Stromal cell of bone marrow (primary cell): ENCODE data around the gene TRAF4.
"Not testable (repeated sequence)": the region's sequence is repeated elsewhere in the genome, so short reads cannot be mapped to it uniquely, and the experiment has no call there.

Experiments used
- DNase-seq: peaks from one replicate; pipeline ENCODE4 v3.0.0-alpha.2; 2012; ENCODE audit warnings: low read depth

Gene TRAF4

DNA sequence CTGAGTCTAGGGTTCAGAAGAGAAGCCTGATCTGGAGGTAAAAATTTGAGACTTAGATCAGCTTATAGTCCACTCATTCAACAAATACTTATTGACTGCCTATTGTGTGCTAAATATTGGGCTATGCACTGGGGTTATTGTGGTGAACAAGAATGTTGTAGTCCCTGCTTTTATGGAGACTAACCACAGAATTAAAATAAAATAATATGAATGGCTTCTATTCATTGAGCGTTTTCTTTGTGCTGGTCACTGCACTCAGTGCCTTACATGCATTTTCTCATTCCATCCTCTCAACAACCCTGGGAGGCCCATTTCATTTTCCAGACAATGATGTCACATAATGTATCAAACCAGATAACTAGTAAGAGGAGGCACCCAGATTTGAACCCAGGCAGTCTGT lies 10.5 kb upstream of the TRAF4 start:
- DNase-seq = no peak

DNA sequence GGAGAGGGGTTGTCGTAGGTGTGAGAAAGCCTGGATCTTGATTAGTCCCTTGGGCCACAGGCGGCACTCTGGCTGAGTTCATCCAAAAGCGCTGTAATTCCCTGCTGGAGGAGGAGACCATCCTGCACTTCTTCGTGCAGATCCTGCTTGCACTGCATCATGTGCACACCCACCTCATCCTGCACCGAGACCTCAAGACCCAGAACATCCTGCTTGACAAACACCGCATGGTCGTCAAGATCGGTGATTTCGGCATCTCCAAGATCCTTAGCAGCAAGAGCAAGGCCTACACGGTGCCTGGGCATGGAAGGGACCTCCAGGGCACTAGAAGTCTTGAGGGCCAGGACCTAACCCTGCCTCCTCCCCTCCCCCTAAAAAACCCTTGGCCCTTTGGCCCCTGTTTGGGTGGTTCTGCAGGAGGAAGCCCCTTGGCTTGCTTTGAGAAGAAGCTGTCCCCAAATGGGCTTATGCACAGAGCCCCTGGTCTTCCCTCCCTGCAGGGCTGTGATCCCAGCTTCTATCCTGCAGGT lies 9.0 kb upstream of the TRAF4 start:
- no peak for DNase-seq

DNA sequence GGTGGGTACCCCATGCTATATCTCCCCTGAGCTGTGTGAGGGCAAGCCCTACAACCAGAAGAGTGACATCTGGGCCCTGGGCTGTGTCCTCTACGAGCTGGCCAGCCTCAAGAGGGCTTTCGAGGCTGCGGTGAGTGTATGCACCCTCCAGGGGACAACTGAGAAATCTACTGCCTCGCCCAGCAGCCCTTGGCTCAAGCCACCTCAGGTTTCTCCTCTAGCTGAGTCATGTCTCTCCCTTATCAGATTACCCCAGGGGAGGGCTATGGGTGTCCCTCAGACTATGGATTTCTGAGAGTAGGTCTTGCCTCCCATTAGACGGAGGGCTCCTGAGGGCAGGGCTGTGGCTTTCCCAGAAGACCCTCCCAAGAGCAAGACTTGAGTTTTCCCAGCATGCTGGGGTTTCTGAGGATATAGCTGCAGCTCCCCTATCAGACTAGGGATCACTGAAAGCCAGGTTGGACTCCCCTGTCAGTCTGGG lies 8.5 kb upstream of the TRAF4 start:
- DNase-seq = no peak

DNA sequence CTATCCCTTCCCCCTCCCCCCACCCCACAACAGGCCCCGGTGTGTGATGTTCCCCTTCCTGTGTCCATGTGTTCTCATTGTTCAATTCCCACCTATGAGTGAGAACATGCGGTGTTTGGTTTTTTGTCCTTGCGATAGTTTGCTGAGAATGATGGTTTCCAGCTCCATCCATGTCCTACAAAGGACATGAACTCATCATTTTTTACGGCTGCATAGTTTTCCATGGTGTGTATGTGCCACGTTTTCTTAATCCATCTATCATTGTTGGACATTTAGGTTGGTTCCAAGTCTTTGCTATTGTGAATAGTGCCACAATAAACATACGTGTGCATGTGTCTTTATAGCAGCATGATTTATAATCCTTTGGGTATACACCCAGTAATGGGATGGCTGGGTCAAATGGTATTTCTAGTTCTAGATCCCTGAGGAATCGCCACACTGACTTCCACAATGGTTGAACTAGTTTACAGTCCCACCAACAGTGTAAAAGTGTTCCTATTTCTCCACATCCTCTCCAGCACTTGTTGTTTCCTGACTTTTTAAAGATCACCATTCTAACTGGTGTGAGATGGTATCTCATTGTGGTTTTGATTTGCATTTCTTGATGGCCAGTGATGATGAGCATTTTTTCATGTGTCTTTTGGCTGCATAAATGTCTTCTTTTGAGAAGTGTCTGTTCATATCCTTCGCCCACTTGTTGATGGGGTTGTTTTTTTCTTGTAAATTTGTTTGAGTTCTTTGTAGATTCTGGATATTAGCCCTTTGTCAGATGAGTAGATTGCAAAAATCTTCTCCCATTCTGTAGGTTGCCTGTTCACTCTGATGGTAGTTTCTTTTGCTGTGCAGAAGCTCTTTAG lies 7.7 kb upstream of the TRAF4 start:
- not testable (repeated sequence) for DNase-seq

DNA sequence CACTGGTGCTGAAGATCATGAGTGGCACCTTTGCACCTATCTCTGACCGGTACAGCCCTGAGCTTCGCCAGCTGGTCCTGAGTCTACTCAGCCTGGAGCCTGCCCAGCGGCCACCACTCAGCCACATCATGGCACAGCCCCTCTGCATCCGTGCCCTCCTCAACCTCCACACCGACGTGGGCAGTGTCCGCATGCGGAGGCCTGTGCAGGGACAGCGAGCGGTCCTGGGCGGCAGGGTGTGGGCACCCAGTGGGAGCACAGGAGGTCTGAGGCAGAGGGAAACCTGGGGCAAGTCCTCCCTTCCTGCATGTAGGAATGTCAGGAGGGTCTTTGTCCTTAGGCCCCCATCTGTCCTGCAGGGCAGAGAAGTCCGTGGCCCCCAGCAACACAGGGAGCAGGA lies 6.5 kb upstream of the TRAF4 start:
- no peak for DNase-seq

DNA sequence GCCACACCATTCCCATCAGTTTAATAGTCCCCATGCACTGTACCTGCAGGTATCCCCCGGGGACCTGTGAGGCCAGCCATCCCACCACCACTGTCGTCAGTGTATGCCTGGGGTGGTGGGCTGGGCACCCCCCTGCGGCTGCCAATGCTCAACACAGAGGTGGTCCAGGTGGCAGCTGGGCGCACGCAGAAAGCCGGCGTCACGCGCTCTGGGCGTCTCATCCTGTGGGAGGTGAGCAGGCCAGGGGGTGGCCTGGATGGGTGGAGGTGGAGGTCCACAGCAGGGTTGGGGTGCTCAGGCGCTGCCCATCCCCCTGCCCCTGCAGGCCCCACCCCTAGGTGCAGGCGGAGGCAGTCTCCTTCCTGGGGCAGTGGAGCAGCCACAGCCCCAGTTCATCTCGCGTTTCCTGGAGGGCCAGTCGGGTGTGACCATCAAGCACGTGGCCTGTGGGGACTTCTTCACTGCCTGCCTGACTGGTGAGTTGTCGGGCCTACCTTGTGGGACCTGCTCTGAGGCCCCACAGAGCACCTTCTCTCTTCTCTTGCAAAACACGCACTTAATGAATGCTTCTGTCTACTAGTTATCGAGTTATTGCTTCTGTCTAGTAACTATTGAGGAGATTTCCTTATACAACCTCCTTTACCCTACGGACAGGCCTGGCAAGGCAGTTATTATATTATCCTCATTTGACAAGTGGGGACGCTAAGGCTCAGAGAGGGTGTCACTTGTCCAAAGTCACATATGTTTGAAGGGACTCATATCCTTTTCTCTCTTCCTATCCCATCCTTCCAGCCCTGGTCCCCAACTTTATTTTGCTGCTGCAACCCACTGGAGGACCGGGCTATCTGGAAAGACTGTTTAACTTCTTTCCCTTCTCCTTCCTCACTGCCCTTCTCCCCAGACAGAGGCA lies 5.8 kb upstream of the TRAF4 start:
- no peak for DNase-seq

DNA sequence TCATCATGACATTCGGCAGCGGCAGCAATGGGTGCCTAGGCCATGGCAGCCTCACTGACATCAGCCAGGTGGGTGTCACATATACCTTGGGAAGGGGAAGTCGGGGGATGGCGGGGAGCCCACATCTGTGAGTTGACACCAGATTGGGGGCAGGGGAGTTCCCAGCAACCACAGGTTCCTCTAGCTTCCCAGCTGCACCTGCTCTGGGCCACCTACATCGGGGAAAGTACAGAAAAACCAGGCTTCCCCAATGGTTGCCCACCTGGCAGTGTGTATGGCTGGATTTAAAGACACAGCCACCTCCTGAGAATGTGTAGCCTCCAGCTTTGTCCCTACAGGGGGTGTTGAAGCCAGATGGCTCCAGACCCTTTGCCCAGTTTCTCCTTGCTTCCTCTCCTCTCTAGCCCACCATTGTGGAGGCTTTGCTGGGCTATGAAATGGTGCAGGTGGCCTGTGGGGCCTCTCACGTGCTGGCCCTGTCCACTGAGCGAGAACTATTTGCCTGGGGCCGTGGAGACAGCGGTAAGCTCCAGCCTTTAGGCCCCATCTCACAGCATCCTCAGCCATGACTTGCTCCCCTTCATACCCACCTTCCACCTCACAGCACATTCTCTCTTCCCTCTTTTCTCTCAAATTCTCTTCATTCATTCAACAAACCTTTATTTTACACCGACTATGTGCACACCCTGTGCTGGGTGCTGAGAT lies 5.0 kb upstream of the TRAF4 start:
- DNase-seq = no peak

DNA sequence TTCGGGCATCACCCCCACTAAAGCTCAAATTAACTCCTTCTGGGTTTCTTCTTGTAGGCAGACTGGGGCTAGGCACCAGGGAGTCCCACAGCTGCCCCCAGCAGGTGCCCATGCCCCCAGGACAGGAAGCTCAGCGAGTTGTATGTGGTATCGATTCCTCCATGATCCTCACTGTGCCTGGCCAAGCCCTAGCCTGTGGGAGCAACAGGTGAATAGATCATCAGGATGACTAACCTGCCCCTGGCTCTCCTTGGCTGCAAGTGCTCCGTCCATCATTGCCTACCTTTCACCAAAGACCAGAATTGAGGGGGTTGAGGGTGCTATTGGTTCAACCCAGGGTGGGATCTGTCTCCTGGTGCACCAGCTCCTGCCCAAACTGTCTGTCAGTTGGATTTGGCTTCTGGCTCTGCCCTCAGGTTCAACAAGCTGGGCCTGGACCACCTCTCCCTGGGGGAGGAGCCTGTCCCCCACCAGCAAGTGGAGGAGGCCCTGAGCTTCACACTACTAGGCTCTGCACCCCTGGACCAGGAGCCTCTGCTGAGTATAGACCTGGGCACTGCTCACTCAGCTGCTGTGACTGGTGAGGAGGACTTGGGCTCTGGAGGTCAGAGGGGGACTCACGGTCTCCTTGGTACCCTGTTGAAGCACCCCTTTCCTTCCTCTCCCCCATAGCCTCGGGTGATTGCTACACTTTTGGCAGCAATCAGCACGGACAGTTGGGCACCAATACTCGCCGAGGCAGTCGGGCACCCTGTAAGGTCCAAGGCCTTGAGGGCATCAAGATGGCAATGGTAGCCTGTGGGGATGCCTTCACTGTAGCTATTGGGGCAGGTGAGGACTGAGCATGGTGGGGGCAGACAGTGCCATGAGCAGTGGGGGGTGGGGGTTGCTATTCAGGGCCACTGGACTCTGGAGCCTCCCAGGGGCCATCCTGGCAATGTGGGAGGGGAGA lies 3.1 kb upstream of the TRAF4 start:
- DNase-seq = no peak

DNA sequence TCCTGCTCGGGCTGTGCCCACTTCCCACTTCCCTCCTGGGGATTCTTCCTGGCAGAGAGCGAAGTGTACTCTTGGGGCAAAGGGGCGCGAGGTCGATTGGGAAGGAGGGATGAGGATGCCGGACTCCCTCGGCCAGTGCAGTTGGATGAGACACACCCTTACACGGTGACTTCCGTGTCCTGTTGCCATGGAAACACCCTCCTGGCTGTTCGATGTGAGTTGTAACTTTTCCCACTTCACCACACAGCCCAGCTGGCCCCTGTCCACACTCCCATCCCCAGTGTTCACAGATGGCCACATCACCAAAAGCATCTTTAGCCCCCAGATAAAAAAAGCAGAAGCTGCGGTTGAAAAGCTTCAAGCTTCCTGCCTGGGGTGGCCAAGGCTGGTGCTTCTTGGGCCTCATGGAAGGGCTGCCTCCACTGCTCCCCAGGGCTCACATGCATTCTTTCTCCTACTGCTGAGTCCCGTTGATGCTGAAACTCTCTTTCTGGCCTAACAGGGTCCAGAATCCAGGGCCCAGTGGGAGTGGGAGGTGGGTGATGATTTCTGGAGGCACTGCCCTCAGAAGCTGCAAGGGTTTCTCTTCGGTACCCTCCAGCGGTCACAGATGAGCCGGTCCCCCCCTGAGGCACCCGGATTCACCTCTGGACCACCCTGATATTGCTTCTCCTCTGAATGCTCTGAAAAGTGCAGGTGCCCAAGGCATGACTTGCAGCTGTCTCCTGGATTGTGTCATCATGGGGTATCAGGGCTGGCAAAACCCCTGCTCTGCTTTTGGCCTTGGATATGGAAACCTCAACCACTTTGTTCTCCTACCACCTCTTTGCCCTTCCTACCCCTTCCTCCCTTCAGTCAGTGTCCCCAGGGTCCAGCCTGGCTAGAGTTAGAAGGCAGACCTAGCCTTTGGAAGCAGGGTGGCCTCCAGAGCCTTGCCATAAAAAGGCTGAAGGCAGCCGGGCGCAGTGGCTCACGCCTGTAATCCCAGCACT lies 2.2 kb upstream of the TRAF4 start:
- DNase-seq = no peak

DNA sequence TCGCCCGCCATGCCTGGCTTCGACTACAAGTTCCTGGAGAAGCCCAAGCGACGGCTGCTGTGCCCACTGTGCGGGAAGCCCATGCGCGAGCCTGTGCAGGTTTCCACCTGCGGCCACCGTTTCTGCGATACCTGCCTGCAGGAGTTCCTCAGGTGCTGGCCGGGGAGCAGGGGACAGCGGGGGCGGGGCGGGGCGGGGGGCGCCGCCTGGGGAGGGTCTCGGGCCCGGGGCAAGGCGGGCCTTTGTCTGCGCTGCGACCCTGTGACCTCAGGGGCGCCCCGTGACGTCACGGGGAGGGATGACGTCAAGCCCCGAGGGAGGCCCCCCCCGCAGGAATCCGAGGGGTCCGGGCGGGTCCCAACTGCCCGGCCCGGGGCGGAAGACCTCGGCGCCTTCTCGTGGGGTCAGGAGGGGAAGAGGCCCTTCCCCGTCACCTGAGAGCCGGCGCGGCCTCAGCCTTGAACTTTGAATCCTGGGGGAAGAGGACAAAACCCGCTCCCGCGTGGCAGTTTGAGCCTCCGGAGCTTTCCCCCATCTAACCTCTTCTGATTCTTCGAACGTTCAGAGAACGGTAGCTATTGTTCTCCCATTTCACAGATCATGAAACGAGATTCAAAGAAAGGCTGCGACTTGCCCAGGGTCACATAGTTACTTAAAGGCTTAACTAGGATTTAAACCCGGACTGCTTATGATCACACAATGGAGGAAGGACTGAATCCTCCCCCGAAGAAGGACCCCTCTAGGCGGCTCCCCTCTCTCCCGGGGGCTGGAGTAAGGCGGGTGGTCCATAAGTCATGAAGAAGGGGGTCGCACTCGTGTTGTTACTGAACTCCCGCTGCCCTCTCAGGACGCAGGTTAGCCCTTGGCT lies 527 bp downstream of the TRAF4 start:
- DNase-seq = peak; percentile 9

DNA sequence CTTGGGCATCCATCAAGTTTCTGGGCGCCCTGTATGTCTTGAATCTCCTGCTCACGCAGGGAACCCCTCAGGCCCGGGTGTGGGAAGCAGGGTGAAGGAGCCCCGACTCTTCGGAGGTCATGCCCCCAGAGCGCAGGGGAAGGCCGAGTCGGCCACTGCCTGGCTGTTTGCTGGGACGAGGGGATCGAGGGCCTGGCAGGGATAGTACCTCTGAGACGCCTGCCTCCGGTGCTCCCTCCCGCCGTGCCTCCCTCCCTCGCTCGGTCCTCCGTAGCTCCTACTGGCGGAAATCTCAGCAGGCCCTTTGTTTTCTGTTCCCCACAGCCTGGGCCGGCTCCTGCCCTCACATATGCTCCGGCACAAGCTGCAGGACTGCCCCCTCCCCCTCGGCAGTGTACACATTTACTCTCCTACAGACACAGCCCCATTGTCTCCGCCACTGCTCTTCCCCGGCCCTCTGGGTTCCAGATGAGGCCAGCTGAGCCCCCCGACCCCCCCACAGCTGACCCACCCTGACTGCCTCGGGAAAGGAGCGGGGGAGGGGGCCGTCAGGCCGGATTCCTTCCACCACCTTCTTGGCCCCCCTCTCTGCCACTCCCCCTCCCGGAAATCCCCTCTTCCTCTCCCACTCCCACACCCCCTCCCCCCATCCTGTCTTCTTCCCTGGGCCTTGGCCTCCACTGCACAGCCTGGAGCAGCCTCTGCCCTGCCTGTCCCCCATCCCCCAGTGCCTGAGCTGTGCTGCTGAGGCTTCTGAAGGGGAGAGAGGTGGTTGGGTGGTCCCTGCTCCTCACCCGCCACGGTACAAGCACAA lies 1.4 kb downstream of the TRAF4 start:
- peak; percentile 8 for DNase-seq

DNA sequence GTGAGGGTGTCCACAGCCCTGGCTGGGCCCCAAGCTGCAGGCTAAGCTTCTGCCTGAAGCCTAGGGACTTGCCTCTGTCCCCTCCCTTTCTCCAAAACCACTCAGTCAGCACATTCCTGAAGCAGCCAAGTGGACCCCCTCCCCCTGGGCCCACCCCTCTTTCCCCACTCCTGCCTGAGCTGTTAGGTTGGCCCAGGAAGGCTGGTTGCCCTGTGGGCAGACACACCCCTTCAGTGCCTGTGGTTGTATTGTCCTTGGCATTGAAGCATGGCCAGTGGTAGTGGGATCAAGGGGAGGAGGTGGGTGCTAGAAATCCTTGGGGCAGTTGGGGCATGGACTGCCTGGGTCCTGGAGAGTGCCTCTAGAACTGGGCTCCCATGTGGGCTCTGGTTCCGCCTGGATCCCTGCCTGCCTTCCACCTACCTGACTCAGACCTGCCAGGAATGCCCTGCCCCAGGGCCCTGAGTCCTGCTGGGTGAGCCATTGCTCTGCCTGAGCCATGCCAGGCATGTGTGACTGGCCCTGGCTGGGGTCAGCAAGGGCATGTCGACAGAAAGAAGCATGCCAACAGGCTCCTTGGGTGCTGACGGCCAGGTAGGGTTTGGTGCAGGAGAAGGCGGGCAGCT lies 2.1 kb downstream of the TRAF4 start:
- DNase-seq = no peak

DNA sequence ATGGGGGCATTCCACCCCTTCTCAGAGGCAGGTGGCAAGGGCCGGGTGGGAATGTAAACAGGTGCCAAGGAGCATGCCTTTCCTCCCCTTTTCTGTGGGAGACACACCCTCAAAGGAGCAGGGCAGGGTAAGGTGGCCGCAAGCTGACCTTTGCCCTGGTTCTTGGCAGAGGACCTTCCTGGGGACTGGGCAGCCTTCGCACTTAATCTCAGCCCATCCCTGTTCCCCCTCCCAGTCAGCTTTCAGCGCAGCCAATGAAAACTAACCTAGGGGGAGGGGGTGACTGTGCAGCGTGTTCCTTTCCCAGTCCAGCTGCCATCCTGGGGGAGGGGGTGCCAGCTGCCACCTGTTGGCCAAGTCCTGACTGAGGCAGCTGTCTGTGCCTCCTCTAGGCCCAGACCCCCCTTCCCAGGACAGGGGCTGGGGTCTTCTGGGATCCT lies 2.8 kb downstream of the TRAF4 start:
- no peak for DNase-seq

DNA sequence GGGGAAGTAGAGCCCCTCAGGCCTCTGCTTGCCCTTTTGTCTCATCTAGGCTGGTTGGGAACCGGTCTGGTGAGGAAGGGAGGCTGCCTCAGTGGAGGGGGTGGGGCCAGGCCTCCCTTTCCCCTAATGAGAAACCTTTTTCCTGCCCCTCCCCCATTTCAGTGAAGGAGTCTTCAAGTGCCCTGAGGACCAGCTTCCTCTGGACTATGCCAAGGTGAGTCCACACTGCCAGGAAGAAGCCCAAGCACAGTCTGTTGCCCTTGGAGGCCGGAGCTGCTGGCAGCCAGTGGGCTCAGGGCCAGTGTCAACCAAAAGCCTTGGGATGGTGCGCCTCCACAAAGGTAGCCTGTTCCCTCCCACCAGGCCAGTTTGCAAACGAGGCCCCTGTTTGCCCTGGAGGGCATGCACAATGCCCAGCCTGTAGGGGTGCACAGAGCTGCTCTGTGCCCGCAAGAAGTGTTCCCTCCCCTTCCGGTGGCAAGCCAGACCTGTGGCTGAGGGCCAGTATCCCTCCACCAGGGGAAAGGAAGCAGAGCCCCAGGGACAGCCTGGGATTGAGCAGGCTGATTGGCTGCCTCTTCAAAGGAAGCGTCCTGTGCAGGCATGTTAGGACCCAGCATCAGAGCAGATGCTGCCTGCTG lies 3.4 kb downstream of the TRAF4 start:
- DNase-seq = no peak

DNA sequence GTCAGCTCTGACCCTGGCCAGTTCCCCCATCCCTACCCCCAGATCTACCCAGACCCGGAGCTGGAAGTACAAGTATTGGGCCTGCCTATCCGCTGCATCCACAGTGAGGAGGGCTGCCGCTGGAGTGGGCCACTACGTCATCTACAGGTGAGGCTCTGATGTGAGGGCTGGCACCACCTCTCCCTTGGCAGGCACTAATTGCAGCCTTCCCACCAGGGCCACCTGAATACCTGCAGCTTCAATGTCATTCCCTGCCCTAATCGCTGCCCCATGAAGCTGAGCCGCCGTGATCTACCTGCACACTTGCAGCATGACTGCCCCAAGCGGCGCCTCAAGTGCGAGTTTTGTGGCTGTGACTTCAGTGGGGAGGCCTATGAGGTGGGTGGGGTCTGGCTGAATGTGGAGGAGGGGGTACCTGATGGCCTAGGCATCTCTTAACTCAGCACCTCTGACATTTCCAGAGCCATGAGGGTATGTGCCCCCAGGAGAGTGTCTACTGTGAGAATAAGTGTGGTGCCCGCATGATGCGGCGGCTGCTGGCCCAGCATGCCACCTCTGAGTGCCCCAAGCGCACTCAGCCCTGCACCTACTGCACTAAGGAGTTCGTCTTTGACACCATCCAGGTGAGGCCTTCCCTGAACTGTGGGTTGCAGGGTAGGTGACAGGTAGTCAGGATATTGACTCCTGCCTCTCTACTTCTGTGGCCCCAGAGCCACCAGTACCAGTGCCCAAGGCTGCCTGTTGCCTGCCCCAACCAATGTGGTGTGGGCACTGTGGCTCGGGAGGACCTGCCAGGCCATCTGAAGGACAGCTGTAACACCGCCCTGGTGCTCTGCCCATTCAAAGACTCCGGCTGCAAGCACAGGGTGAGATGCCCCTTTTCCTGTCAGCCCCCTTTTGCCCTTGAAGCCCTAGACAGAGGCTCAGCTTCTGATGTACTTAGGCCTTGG lies 4.3 kb downstream of the TRAF4 start:
- no peak for DNase-seq
